H9 (cell line): Measurements from ENCODE around the gene SPATA31E1. TPM values are rescaled to one million over a fixed set of nuclear protein-coding genes. Genes with fewer than 3 reads are reported as not detected.
A peak's percentile ranks its signal among the peaks of the same experiment; 100 is the strongest.

ENCODE experiments used
- DNase-seq: peaks from one replicate; pipeline ENCODE4 v3.0.0-alpha.2; 2017
- H2AFZ ChIP-seq: one replicate; pipeline ENCODE4 v1.6.1; 2013; ENCODE audit warnings: mild to moderate bottlenecking, low read length, control low read depth, moderate library complexity
- H2AK5ac ChIP-seq: 2 replicates; pipeline ENCODE4 v1.6.1; 2013; ENCODE audit warnings: low read length, control low read depth, mixed read lengths; ENCODE audit not compliant: insufficient read length
- H2BK120ac ChIP-seq: one replicate; pipeline ENCODE4 v1.6.1; 2013; ENCODE audit warnings: low read depth, mild to moderate bottlenecking, low read length, control low read depth, inconsistent platforms; ENCODE audit not compliant: poor library complexity, severe bottlenecking
- H2BK12ac ChIP-seq: 2 replicates; pipeline ENCODE4 v1.6.1; 2013; ENCODE audit warnings: low read length, control low read depth, mixed read lengths, low read depth; ENCODE audit not compliant: insufficient read length
- H2BK15ac ChIP-seq: 2 replicates; pipeline ENCODE4 v1.6.1; 2013; ENCODE audit warnings: low read depth, low read length, control low read depth
- H2BK20ac ChIP-seq: one replicate; pipeline ENCODE4 v1.6.1; 2013; ENCODE audit warnings: low read depth, mild to moderate bottlenecking, low read length, control low read depth, inconsistent platforms; ENCODE audit not compliant: poor library complexity, severe bottlenecking
- H2BK5ac ChIP-seq: 2 replicates; pipeline ENCODE4 v1.6.1; 2013; ENCODE audit warnings: low read length, control low read depth, mixed read lengths; ENCODE audit not compliant: insufficient read length
- H3K14ac ChIP-seq: 2 replicates; pipeline ENCODE4 v1.6.1; 2013; ENCODE audit warnings: low read length, control low read depth; ENCODE audit not compliant: insufficient read depth
- H3K18ac ChIP-seq: 2 replicates; pipeline ENCODE4 v1.6.1; 2013; ENCODE audit warnings: low read depth, mild to moderate bottlenecking, mixed read lengths, low read length, control low read depth; ENCODE audit not compliant: insufficient read length
- H3K23ac ChIP-seq: 2 replicates; pipeline ENCODE4 v1.6.1; 2013; ENCODE audit warnings: low read length, control low read depth, mixed read lengths, low read depth; ENCODE audit not compliant: insufficient read length
- H3K23me2 ChIP-seq: 2 replicates; pipeline ENCODE4 v1.6.1; 2013; ENCODE audit warnings: low read depth, mild to moderate bottlenecking, mixed read lengths, low read length, control low read depth; ENCODE audit not compliant: insufficient read length, poor library complexity, severe bottlenecking
- H3K27ac ChIP-seq: 2 replicates; pipeline ENCODE4 v1.5.1; 2013; ENCODE audit warnings: low read length, control low read depth, mixed read lengths, low read depth; ENCODE audit not compliant: insufficient read length
- H3K27me3 ChIP-seq: 2 replicates; pipeline ENCODE4 v1.6.1; 2013; ENCODE audit warnings: low read length, control low read depth, inconsistent platforms; ENCODE audit not compliant: insufficient read depth
- H3K4ac ChIP-seq: 2 replicates; pipeline ENCODE4 v1.6.1; 2013; ENCODE audit warnings: low read depth, mild to moderate bottlenecking, control low read depth, inconsistent platforms, low read length, moderate library complexity
- H3K4me1 ChIP-seq: 2 replicates; pipeline ENCODE4 v1.6.1; 2013; ENCODE audit warnings: low read length, control low read depth, inconsistent platforms; ENCODE audit not compliant: insufficient read depth
- H3K4me2 ChIP-seq: 2 replicates; pipeline ENCODE4 v1.6.1; 2013; ENCODE audit warnings: low read length, control low read depth, mixed read lengths; ENCODE audit not compliant: insufficient read length, insufficient read depth
- H3K56ac ChIP-seq: 2 replicates; pipeline ENCODE4 v1.6.1; 2013; ENCODE audit warnings: low read depth, mild to moderate bottlenecking, mixed read lengths, low read length, control low read depth; ENCODE audit not compliant: insufficient read length
- H3K79me1 ChIP-seq: 2 replicates; pipeline ENCODE4 v1.6.1; 2013; ENCODE audit warnings: low read depth, mild to moderate bottlenecking, moderate library complexity, low read length, control low read depth, inconsistent platforms; ENCODE audit not compliant: insufficient read depth, poor library complexity, severe bottlenecking
- H3K79me2 ChIP-seq: 2 replicates; pipeline ENCODE4 v1.6.1; 2013; ENCODE audit warnings: low read length, control low read depth, inconsistent platforms; ENCODE audit not compliant: insufficient read depth
- H3K9ac ChIP-seq: 2 replicates; pipeline ENCODE4 v1.6.1; 2013; ENCODE audit warnings: low read length, control low read depth, mixed read lengths; ENCODE audit not compliant: insufficient read length; ENCODE audit errors: extremely low read depth
- H3K9me3 ChIP-seq: one replicate; pipeline ENCODE4 v1.6.1; 2013; ENCODE audit warnings: low read depth, low read length, inconsistent platforms; ENCODE audit not compliant: control insufficient read depth
- H3T11ph ChIP-seq: one replicate; pipeline ENCODE4 v1.6.1; 2013; ENCODE audit warnings: mild to moderate bottlenecking, low read length, control low read depth, inconsistent platforms
- H4K20me1 ChIP-seq: one replicate; pipeline ENCODE4 v1.6.1; 2013; ENCODE audit not compliant: control insufficient read depth, insufficient read length, insufficient read depth
- H4K5ac ChIP-seq: 2 replicates; pipeline ENCODE4 v1.6.1; 2013; ENCODE audit warnings: low read depth, mild to moderate bottlenecking, mixed read lengths, low read length, control low read depth; ENCODE audit not compliant: insufficient read length
- H4K8ac ChIP-seq: replicated peaks from 2 replicates; pipeline ENCODE4 v1.6.1; 2013; ENCODE audit warnings: low read length, control low read depth, mixed read lengths, low read depth; ENCODE audit not compliant: insufficient read length
- H4K91ac ChIP-seq: 2 replicates; pipeline ENCODE4 v1.6.1; 2013; ENCODE audit warnings: low read depth, mild to moderate bottlenecking, moderate library complexity, mixed read lengths, low read length, control low read depth; ENCODE audit not compliant: insufficient read length
- H3K27ac Mint-ChIP-seq, 3 experiments: 2 replicates in 2 of 3; 3 replicates in 1 of 3; pipeline ENCODE4 v1.8.0; 2020 to 2021; ENCODE audit warnings: mixed read lengths in 3 of 3, mild to moderate bottlenecking in 1 of 3, moderate library complexity in 1 of 3
- H3K27me3 Mint-ChIP-seq: 2 replicates; pipeline ENCODE4 v1.8.0; 2021; ENCODE audit warnings: low read depth, mild to moderate bottlenecking, moderate library complexity, mixed read lengths
- H3K36me3 Mint-ChIP-seq, 3 experiments: 2 replicates in 2 of 3; 3 replicates in 1 of 3; pipeline ENCODE4 v1.8.0; 2020 to 2021; ENCODE audit warnings: low read depth in 3 of 3, mixed read lengths in 3 of 3; ENCODE audit not compliant: insufficient read depth in 1 of 3
- H3K4me1 Mint-ChIP-seq, 2 experiments: 2 replicates each; pipeline ENCODE4 v1.8.0; 2020; ENCODE audit warnings: mixed read lengths in 2 of 2
- H3K4me3 Mint-ChIP-seq, 2 experiments: 2 replicates in 1 of 2; 3 replicates in 1 of 2; pipeline ENCODE4 v1.8.0; 2020 to 2021; ENCODE audit warnings: mild to moderate bottlenecking in 2 of 2, mixed read lengths in 2 of 2, moderate library complexity in 1 of 2
- H3K9me3 Mint-ChIP-seq, 2 experiments: 2 replicates in 1 of 2; 3 replicates in 1 of 2; pipeline ENCODE4 v1.8.0; 2020; ENCODE audit warnings: mild to moderate bottlenecking in 2 of 2, mixed read lengths in 2 of 2, moderate library complexity in 1 of 2
- CTCF ChIP-seq: fragments of 200-600 bp; sonication (generic); conservative IDR thresholded peaks from 3 replicates; pipeline ENCODE4 v1.8.0; 2021; ENCODE audit warnings: antibody characterized with exemption, mild to moderate bottlenecking
- WGBS: extraction: QIAGEN DNeasy Blood & Tissue Kit; methylation state at CpG from one replicate; pipeline ENCODE4 v1.1.7; 2013; ENCODE audit warnings: missing lambda C conversion rate, low lambda C conversion rate, mixed read lengths; ENCODE audit not compliant: insufficient read length; ENCODE audit errors: extremely low coverage; 5-methylcytosine and 5-hydroxymethylcytosine counted together
- total RNA-seq: library from RNA; stranded (reverse); gene quantifications from 2 replicates; pipeline ENCODE4 v1.2.1, GENCODE V29; 2021

The SPATA31E1 gene
- total RNA-seq, 1 experiment from 2014 or later, result 0.09 TPM

- no peak overlapping the region for H3K27ac Mint-ChIP-seq
- Histone ChIP-seq H2BK120ac (no peak overlapping the region), H3K18ac (no peak overlapping the region), H2BK5ac (no peak overlapping the region), H3K27ac (no peak overlapping the region), H3K4ac (no peak overlapping the region), H2AK5ac (no peak overlapping the region), H3K23ac (no peak overlapping the region), H3T11ph (no peak overlapping the region), H3K9ac (no peak overlapping the region), H2BK12ac (no peak overlapping the region), H2BK20ac (no peak overlapping the region), H4K8ac (no peak overlapping the region), H3K9me3 (no peaks in the 10 kb centered on the region), H2BK15ac (no peak overlapping the region), H3K23me2 (no peaks in the 10 kb centered on the region), H3K4me1 (no peaks in the 10 kb centered on the region), H4K91ac (no peak overlapping the region), H3K56ac (no peak overlapping the region), H3K14ac (no peak overlapping the region), H3K4me2 (no peak overlapping the region), H4K5ac (no peak overlapping the region), H2AFZ (no peak overlapping the region), H3K79me2 (no peaks in the 10 kb centered on the region), H3K27me3 (no peaks in the 10 kb centered on the region), H3K79me1 (no peaks in the 10 kb centered on the region), H4K20me1 (no peaks in the 10 kb centered on the region)
- H3K36me3 Mint-ChIP-seq, result no peaks in the 10 kb centered on the region; a peak in 1 of 7 replicates
- H3K4me3 Mint-ChIP-seq, result no peak overlapping the region
- H3K9me3 Mint-ChIP-seq, result peaks cover 0 to 2% of the 10 kb centered on the region in 2 experiments; a peak in 1 of 5 replicates
- TF ChIP-seq CTCF, result no peak
- H3K4me1 Mint-ChIP-seq, result peaks cover 0 to 3% of the 10 kb centered on the region in 2 experiments; a peak in 2 of 4 replicates
- H3K27me3 Mint-ChIP-seq, result peaks cover 6% of the 10 kb centered on the region
- peak; percentile 22 for DNase-seq
- no CpG with 5 or more reads among the region's 6 CpGs for WGBS
These were observed 5.8 kb downstream of the SPATA31E1 start for GRCh38 chr9:87888501-87888900.
